Measurements from ENCODE around the gene PTMA.

- TF ChIP-seq CTCF (IDR thresholded peaks at IDR 0.05) = no peak
- TF ChIP-seq EZH2 (IDR thresholded peaks at IDR 0.05) = no peak
These were observed 2.7 kb downstream of the PTMA start for GRCh38 chr2:231710799-231711676.
